RWPE1 (cell line): ENCODE measurements around the gene LMX1A.
A peak's percentile ranks its signal among the peaks of the same experiment; 100 is the strongest.

Source experiments
- CTCF ChIA-PET: fragments of 350-600 bp; sonication (Branson Sonifier 250); formaldehyde crosslinking; extraction: SDS; loops from one replicate; lab custom pipeline; 2021; lab: Yijun Ruan, JAX
- POLR2A ChIA-PET: fragments of 400-600 bp; formaldehyde crosslinking; extraction: SDS; loops from one replicate; lab custom pipeline; 2020; ENCODE audit warnings: antibody characterized with exemption; ENCODE audit not compliant: low non-redundant PET; lab: Yijun Ruan, JAX
- DNase-seq: peaks from one replicate; pipeline ENCODE4 v3.0.0; 2012; ENCODE audit warnings: low spot score
- H3K27ac ChIP-seq: fragments of 450-650 bp; 2 replicates; pipeline ENCODE4 v1.5.1; 2017
- TF ChIP-seq, protein P1 (sequence below): fragments of 450-650 bp; conservative IDR thresholded peaks from 2 replicates; pipeline ENCODE4 v1.5.1; 2017; ENCODE audit warnings: low read depth, mild to moderate bottlenecking

LMX1A gene

DNA sequence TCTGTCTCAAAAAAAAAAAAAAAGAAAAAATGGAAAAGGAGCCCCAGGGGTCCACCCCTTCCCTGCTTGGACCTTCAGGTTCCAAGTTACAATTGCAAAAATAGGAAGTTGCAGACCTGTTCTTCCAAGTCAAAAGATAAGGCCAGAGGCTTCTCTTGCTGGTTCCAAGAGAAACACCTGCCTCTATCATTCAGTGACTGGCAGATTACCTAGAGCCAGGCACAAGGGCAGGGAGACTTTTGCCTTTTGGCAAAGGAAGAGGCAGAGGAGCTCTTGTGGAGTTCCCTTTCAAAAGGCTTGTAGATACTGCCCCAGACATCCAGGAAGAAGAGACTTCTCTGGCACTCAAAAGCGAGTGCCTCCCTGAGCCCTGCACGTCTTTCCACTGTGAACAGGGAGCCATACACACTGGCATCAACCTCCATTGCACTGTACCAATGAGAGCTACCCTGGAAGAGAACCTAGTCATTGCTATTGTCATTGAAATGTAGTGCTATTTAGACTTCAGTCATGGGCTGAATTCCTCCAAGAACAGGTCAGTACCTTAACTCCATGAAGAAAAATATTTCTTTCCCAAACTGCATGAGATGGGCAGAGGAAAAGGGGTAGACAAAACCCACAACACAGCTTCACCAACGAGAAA is 91.2 kb downstream of the LMX1A start:
- H3K27ac ChIP-seq = no peak overlapping the region
- TF ChIP-seq, protein P1, sequence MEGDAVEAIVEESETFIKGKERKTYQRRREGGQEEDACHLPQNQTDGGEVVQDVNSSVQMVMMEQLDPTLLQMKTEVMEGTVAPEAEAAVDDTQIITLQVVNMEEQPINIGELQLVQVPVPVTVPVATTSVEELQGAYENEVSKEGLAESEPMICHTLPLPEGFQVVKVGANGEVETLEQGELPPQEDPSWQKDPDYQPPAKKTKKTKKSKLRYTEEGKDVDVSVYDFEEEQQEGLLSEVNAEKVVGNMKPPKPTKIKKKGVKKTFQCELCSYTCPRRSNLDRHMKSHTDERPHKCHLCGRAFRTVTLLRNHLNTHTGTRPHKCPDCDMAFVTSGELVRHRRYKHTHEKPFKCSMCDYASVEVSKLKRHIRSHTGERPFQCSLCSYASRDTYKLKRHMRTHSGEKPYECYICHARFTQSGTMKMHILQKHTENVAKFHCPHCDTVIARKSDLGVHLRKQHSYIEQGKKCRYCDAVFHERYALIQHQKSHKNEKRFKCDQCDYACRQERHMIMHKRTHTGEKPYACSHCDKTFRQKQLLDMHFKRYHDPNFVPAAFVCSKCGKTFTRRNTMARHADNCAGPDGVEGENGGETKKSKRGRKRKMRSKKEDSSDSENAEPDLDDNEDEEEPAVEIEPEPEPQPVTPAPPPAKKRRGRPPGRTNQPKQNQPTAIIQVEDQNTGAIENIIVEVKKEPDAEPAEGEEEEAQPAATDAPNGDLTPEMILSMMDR = no peak
- ChIA-PET POLR2A (no interaction called here), CTCF (no interaction called here)
- no peak for DNase-seq

DNA sequence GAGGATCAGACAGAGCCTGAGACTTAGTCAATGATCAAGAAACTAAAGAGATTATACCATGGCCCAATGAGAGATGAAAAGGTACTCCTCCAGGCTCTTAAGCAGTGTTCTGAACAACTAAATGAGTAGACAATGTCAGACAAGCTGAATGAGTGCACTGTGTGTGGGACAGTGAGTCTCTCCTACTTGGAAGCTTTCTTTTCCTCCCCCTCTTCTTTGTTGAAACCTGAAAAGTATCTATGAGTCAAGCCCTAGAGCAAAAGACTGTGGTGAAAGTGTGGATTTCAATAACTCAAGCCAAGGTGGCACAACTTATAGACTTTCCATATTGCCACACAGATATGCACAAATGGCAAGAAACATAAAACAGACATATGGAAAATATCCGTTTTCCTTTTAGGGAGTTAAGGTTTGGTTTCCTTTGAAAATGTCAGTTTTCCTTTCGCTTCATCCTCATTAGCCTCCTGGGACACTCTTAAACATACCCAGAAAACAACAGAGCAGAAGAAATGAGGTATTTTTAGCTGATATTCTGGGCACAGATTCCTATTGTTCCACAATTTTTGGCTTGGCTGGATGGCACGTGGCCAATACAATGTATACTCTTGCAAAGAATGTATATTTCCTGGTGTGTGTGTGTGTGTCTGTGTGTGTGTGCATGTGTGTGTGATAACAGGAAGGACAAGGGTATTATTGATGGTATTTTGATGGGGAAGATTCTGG is 96.6 kb downstream of the LMX1A start:
- no peak for DNase-seq
- ChIA-PET CTCF (no interaction called here), POLR2A (no interaction called here)
- H3K27ac ChIP-seq = no peak overlapping the region
- TF ChIP-seq, protein P1 = no peak

DNA sequence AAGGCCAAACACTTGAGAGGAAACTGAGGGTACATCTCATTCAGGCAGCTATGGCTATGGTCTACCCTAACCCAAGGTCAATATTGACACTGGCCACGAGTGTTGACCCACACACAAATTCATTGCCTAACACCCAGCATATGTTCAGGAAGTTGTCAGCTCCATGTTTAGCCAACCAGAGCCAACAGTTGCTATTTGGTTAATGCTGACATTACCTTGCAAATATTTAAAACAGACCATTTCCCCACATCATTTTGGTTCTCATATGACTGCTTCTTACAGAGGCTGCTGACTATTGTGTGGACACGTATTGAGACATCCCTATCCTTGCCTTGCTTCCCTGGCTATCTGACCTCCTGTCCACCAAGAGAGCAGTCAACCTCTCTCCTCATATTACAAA is 97.3 kb downstream of the LMX1A start:
- ChIA-PET POLR2A (no interaction called here), CTCF (no interaction called here)
- no peak for DNase-seq
- H3K27ac ChIP-seq = no peak overlapping the region
- TF ChIP-seq, protein P1 = no peak

DNA sequence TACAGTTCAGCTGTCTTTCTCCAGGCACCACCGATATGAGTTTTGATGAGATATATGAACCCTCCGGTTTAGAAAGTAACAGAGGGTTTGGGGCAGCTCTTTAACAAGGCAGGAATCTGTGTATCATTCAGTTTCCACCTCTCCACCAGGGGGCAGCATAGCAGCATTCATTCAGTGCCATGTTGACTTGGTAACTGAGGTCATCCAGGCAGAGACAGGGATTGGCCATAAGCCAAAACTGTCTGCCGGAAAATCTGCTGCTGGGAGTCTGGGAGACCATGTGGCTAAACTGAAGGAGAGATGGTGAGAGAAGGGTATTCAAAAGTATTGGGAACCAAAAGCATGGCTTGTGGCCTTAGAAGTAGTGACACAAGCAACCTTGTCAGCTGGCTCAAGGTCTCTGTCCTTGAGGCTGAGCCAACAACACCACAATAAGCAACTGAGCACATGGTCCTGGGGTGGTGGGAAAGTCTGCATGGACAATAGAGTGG is 98.5 kb downstream of the LMX1A start:
- ChIA-PET CTCF (interaction anchor here (0.6 to 1.4 kb wide), 8 partner anchors 12 to 1794 kb away, joined by 3 to 5 read pairs (median 4); no protein-coding TSS in a partner anchor), POLR2A (no interaction called here)
- DNase-seq = peak; percentile 70
- TF ChIP-seq, protein P1 = peak; percentile 56
- no peak overlapping the region for H3K27ac ChIP-seq

DNA sequence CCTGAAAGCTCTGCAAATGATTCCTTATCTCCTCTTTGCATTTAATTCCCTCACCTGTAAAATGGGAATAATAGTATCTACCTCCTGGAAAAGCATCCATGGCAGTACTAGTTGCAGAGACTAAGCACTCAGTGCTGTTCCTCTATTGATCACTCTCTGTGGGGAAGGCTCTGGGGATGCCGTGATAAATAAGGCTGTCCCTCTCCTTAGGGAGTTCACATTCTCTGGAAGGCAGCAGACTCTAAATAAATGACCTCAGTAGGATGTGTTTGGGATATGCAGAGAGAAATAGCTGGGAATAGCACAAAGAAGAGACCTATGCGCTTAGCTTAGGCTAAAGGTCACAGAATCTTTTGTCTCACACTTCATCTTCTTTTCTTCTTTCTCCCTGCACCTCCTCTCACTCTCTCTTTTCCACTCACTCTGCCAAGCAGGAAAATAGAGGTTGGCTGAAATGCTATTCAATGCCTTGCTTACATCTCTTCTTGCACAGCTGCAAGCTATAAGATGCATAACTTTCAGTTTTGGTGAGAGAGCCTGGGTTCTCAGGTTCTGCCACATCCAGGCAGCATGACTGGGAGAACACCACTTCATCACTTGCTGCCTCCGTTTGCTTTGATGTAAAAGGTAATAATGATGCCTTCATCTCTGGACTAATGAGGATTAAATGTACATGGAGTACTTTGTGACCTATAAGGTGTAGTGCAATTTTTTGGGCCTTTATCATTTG is 101.5 kb downstream of the LMX1A start:
- H3K27ac ChIP-seq = no peak overlapping the region
- ChIA-PET CTCF (no interaction called here), POLR2A (no interaction called here)
- DNase-seq = no peak
- TF ChIP-seq, protein P1 = no peak

DNA sequence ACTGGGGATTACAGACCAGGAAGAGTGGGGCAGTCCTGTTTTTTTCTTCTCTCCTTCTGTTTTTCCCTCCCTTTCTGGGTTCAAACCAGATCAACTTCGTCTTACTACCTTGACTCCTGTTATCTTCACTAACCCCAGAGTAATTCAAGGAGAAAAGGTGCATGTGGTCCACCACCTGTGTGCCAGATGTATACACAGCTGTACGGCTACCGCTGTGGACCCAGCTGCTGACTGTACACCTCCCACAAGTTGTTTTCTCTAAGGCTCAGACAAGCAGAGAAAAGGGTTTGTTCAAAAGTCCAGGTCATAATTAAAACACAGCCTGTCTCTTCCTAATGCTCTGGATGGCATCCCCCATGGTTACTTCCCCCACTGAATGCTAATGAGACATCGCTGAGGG is 102.1 kb downstream of the LMX1A start:
- ChIA-PET POLR2A (no interaction called here), CTCF (no interaction called here)
- no peak for DNase-seq
- no peak overlapping the region for H3K27ac ChIP-seq
- TF ChIP-seq, protein P1 = no peak
